D721Med (cell line): ENCODE results near the gene USH2A.

ENCODE experiments used
- DNase-seq: peaks from one replicate; pipeline ENCODE4 v3.0.0; 2011; ENCODE audit warnings: low spot score; ENCODE audit not compliant: insufficient read length
- FAIRE-seq: peaks from 2 replicates; lab custom pipeline; 2011; peaks lifted over from hg19 to GRCh38; lab: Jason Lieb, UNC
- TF ChIP-seq, protein P1 (sequence below): IDR thresholded peaks from 2 replicates; pipeline ENCODE4 v1.5.1; 2012; ENCODE audit warnings: mild to moderate bottlenecking, control low read depth; ENCODE audit not compliant: insufficient read depth; ENCODE audit errors: missing control alignments

Gene USH2A, protein sequence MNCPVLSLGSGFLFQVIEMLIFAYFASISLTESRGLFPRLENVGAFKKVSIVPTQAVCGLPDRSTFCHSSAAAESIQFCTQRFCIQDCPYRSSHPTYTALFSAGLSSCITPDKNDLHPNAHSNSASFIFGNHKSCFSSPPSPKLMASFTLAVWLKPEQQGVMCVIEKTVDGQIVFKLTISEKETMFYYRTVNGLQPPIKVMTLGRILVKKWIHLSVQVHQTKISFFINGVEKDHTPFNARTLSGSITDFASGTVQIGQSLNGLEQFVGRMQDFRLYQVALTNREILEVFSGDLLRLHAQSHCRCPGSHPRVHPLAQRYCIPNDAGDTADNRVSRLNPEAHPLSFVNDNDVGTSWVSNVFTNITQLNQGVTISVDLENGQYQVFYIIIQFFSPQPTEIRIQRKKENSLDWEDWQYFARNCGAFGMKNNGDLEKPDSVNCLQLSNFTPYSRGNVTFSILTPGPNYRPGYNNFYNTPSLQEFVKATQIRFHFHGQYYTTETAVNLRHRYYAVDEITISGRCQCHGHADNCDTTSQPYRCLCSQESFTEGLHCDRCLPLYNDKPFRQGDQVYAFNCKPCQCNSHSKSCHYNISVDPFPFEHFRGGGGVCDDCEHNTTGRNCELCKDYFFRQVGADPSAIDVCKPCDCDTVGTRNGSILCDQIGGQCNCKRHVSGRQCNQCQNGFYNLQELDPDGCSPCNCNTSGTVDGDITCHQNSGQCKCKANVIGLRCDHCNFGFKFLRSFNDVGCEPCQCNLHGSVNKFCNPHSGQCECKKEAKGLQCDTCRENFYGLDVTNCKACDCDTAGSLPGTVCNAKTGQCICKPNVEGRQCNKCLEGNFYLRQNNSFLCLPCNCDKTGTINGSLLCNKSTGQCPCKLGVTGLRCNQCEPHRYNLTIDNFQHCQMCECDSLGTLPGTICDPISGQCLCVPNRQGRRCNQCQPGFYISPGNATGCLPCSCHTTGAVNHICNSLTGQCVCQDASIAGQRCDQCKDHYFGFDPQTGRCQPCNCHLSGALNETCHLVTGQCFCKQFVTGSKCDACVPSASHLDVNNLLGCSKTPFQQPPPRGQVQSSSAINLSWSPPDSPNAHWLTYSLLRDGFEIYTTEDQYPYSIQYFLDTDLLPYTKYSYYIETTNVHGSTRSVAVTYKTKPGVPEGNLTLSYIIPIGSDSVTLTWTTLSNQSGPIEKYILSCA (N-terminal part only)

DNA sequence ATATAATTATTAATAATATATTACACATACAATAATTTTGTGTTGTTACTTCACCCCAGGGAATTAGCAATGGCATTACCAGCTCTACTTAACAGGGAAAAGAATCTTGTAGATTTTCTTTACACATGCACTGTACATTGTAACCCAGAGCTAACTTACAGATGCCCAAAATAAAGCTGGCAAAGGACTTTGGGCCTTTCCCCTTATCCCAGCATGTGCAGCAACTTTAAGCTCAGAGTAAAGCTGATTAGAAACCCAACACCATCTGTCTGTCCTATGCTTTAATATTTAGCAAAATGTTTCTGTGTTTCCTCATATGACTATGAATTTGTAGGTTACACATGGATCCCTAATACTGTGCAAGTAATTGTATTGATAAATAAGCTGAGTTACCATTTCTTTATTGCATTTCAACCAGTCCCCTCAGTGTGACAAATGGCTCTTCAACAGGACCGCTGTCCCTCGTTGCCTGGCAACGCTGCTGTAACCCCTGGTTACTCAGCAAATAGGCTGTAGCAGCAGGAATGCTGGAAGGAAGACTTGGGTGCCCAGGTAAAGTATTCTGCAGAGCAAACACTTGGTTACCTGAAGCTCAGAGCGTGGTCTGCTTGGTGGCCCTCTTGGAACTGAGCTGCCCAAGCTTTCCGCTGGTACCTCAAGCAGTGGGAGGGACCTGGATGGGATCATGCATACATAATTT, at the start of gene USH2A:
Gene USH2A (minus strand): TSS at position 628 of the 700 bp plus-strand sequence. CDS start 1,112 bp downstream, outside the sequence.
- FAIRE-seq (peak; percentile 99), DNase-seq (no peak)
- TF ChIP-seq, protein P1, sequence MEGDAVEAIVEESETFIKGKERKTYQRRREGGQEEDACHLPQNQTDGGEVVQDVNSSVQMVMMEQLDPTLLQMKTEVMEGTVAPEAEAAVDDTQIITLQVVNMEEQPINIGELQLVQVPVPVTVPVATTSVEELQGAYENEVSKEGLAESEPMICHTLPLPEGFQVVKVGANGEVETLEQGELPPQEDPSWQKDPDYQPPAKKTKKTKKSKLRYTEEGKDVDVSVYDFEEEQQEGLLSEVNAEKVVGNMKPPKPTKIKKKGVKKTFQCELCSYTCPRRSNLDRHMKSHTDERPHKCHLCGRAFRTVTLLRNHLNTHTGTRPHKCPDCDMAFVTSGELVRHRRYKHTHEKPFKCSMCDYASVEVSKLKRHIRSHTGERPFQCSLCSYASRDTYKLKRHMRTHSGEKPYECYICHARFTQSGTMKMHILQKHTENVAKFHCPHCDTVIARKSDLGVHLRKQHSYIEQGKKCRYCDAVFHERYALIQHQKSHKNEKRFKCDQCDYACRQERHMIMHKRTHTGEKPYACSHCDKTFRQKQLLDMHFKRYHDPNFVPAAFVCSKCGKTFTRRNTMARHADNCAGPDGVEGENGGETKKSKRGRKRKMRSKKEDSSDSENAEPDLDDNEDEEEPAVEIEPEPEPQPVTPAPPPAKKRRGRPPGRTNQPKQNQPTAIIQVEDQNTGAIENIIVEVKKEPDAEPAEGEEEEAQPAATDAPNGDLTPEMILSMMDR = no peak

DNA sequence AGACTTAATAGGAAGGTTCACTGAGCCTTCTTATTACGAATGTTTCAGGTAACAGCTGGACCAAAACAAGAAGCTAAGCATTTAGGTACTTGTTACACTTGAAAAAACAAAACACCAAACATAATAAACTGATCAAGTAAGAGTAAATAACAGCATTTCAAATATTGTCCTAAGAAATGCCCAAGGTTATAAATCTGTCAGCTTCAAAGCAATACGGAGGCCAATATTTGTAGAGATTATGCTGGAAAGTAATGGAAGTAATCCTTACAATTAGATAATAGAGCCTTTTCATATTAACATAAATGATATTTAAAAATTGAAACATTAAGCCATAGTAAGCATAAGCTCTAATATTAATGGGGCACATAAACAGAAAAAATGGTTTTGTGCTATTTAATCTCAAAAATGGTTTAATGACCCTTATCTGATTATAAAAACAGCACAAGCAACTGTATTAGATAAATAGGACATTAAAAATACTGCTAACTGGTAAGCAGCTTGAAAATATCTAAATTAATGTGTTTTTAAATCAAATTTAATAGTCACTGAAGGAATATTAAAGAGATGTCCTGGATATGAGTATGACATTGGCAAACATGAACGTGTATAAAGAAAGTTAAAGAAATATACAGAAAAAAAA, 43.0 kb upstream of the USH2A start:
- FAIRE-seq (peak; percentile 66), DNase-seq (no peak)
- TF ChIP-seq, protein P1 = no peak

DNA sequence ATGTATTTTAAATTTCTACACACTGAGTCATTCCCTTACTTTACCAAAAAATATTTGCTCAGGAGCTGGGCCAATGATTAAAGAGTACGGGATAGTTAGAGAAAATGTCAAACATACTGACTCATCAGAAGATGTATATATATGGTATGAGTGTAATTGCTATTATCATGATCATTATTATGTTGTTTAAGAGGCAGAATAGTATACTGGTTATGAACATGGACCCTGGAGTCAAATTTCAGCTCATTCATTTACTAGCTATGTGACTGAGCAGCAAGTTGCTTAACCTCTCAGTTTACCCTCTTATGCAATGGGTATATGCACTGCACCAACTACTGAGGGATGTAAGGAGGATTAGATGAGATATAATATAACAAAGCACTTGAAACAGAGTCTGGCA, 41.2 kb upstream of the USH2A start:
- DNase-seq (no peak), FAIRE-seq (peak; percentile 80)
- TF ChIP-seq, protein P1 = no peak

- TF ChIP-seq, protein P1 = no peak
- no peak for DNase-seq
- FAIRE-seq = peak; percentile 58
Observed at GRCh38 chr1:216462066-216462775, 39.0 kb upstream of the USH2A start.

GRCh38 chr1:216461466-216461865, 38.2 kb upstream of the USH2A start:
- DNase-seq = no peak
- FAIRE-seq = no peak
- TF ChIP-seq, protein P1 = no peak
